ENCODE measurements around the gene GPR160.

DNA sequence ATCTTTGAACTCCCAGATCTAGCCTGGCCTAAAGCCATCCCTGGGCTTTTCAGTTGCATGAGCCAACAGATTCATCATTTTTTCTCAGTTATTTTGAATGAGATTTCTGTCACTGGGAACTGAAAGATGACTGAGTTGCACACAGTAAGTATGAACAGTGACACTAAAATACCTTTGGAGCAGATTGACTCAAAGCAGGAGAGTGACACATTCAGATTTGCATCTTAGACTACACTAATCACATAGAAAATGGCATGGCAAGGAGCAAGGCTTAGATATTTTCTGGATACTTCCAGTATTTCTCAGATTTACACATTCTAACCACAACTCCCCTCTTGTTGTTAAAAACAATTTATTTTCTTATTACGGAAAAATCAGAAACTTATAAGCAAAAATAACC is 38.4 kb upstream of the GPR160 start:
- TF ChIP-seq POLR2A (IDR thresholded peaks at IDR 0.05) (no peak), CTCF (IDR thresholded peaks at IDR 0.05 in 8 of 11, conservative IDR thresholded peaks at IDR 0.05 in 3 of 11) (no peak)

All from spleen (tissue), 7 donors.